GM12878 (cell line): ENCODE measurements around the gene EYA2. TPM values are rescaled to one million over a fixed set of nuclear protein-coding genes. Genes with fewer than 3 reads are reported as not detected.

ENCODE experiments used
- ATAC-seq: fragments of 200-7000 bp; cut with Tn5 transposase; 3 replicates; pipeline ENCODE4 v1.9.1; 2020; ENCODE audit warnings: mild to moderate bottlenecking, moderate library complexity
- BruUV-seq: library from RNA; stranded (reverse); fragments of 400-500 nt; replicated peaks from 2 replicates; lab custom pipeline; 2021; lab: Mats Ljungman, UMichigan
- CTCF ChIA-PET: fragments of 300-600 bp; sonication (Branson Sonifier 250); formaldehyde crosslinking; extraction: SDS; loops from one replicate; lab custom pipeline; 2021; ENCODE audit warnings: inconsistent platforms; lab: Yijun Ruan, JAX
- POLR2A ChIA-PET: fragments of 350-600 bp; formaldehyde crosslinking; extraction: SDS; loops from one replicate; lab custom pipeline; 2021; ENCODE audit warnings: inconsistent platforms; lab: Charles Lee
- RAD21 ChIA-PET: fragments of 300-600 bp; sonication (Branson Sonifier 250); formaldehyde crosslinking; loops from one replicate; lab custom pipeline; 2023; ENCODE audit warnings: antibody characterized with exemption; ENCODE audit not compliant: unreplicated experiment; lab: Charles Lee
- SMC1A ChIA-PET: fragments of 300-600 bp; sonication (Branson Sonifier 250); formaldehyde crosslinking; loops from one replicate; lab custom pipeline; 2023; ENCODE audit not compliant: unreplicated experiment, uncharacterized antibody; lab: Charles Lee
- DNase-seq: peaks from one replicate; pipeline ENCODE4 v3.0.0-alpha.2; 2011; ENCODE audit warnings: low read depth, low spot score
- FAIRE-seq: peaks from 3 replicates; lab custom pipeline; 2011; peaks lifted over from hg19 to GRCh38; lab: Jason Lieb, UNC
- H2AFZ ChIP-seq: 2 replicates; pipeline ENCODE4 v1.6.0; 2011; ENCODE audit warnings: low read depth, low read length, control low read depth; ENCODE audit not compliant: control insufficient read depth
- H3K27ac ChIP-seq: 2 replicates; pipeline ENCODE4 v1.5.1; 2011; ENCODE audit warnings: control low read depth; ENCODE audit not compliant: control insufficient read depth, insufficient read depth
- H3K27me3 ChIP-seq, 2 experiments: replicated peaks in 1 of 2; 2 replicates each; pipeline versions ENCODE4 v1.6.0 to v1.6.1; 2011; ENCODE audit warnings: low read length in 1 of 2; ENCODE audit not compliant: control insufficient read depth in 2 of 2, insufficient read depth in 2 of 2
- H3K36me3 ChIP-seq, 2 experiments: 2 replicates each; pipeline ENCODE4 v1.5.1; 2011; ENCODE audit warnings: low read length in 1 of 2; ENCODE audit not compliant: control insufficient read depth in 2 of 2, insufficient read depth in 2 of 2
- H3K4me1 ChIP-seq: 2 replicates; pipeline ENCODE4 v1.6.1; 2011; ENCODE audit warnings: mild to moderate bottlenecking, low read length, moderate library complexity, mixed read lengths; ENCODE audit not compliant: control insufficient read depth, insufficient read depth
- H3K4me2 ChIP-seq: 2 replicates; pipeline ENCODE4 v1.6.0; 2011; ENCODE audit warnings: control low read depth; ENCODE audit not compliant: control insufficient read depth, insufficient read depth
- H3K4me3 ChIP-seq: fragments of 200-600 bp; sonication (generic); 2 replicates; pipeline ENCODE4 v1.5.1; 2016
- H3K79me2 ChIP-seq: 2 replicates; pipeline ENCODE4 v1.6.0; 2011; ENCODE audit warnings: low read length; ENCODE audit not compliant: control insufficient read depth, insufficient read depth
- H3K9ac ChIP-seq: 2 replicates; pipeline ENCODE4 v1.8.0; 2011; ENCODE audit warnings: low read length, control low read depth, mixed read lengths; ENCODE audit not compliant: control insufficient read depth, insufficient read depth
- H3K9me3 ChIP-seq: replicated peaks from 3 replicates; pipeline ENCODE4 v1.5.1; 2011; ENCODE audit warnings: mild to moderate bottlenecking, low read length; ENCODE audit not compliant: control insufficient read depth, insufficient read depth
- H4K20me1 ChIP-seq: 2 replicates; pipeline ENCODE4 v1.6.0; 2011; ENCODE audit not compliant: control insufficient read depth, insufficient read depth
- BCL11A ChIP-seq: IDR thresholded peaks from 2 replicates; pipeline ENCODE4 v1.6.1; 2011; ENCODE audit warnings: low read depth, low read length
- MEF2A ChIP-seq: IDR thresholded peaks from 2 replicates; pipeline ENCODE4 v1.6.1; 2011; ENCODE audit warnings: low read depth, mild to moderate bottlenecking, low read length, moderate library complexity; ENCODE audit not compliant: insufficient read depth
- MXI1 ChIP-seq: fragments of 150-350 bp; IDR thresholded peaks from 2 replicates; pipeline ENCODE4 v1.6.1; 2011; ENCODE audit warnings: low read depth, mild to moderate bottlenecking, inconsistent platforms, low read length, improper control_type of control experiment
- WGBS: methylation state at CpG from one replicate; pipeline ENCODE4 v1.1.6; 2016; ENCODE audit warnings: low lambda C conversion rate; ENCODE audit not compliant: insufficient replicate concordance, insufficient coverage; ENCODE audit errors: missing lambda C conversion rate; 5-methylcytosine and 5-hydroxymethylcytosine counted together
- in situ Hi-C: fragments of 300-500 bp; cut with MboI; formaldehyde crosslinking; loops from 9 replicates; pipeline ENCODE4 v1.14.3; 2018; ENCODE audit warnings: mixed read lengths
- intact Hi-C: fragments of 100-400 bp; cut with micrococcal nuclease; formaldehyde crosslinking; loops from one replicate; pipeline ENCODE4 v1.14.2; 2022; ENCODE audit not compliant: unreplicated experiment
- polyA plus RNA-seq, 11 experiments: library from polyadenylated mRNA; depleted of rRNA in 4 of 11; unstranded in 6 of 11; stranded (reverse) in 5 of 11; fragments of >200 nt; fragmentation: Nextera tagmentation in 4 of 11; fragmentation: Illumina TruSeq in 1 of 11; extraction: Ambion mirVana in 4 of 11; extraction: Trizol in 1 of 11; gene quantifications; 1 replicate in 1 of 11; 2 replicates in 10 of 11; pipeline versions ENCODE4 v1.2.1 to v1.2.3, GENCODE V29; 2011 to 2016; ENCODE audit warnings: inconsistent platforms in 2 of 11, missing spikeins in 2 of 11, low read depth in 1 of 11
- total RNA-seq, 4 experiments: library from RNA; depleted of rRNA in 3 of 4; stranded (reverse); fragments of >200 nt in 3 of 4; fragmentation: Illumina TruSeq in 1 of 4; extraction: Trizol in 1 of 4; gene quantifications; 2 replicates each; pipeline versions ENCODE4 v1.2.1 to v1.2.3, GENCODE V29; 2013 to 2021
- TF ChIP-seq, protein P1 (sequence below): fragments of 450-650 bp; IDR thresholded peaks from 2 replicates; pipeline ENCODE4 v1.6.1; 2017; ENCODE audit warnings: mild to moderate bottlenecking, low read depth, inconsistent platforms; ENCODE audit not compliant: poor library complexity, severe bottlenecking
- TF ChIP-seq, protein P2 (sequence below): fragments of 450-650 bp; conservative IDR thresholded peaks from 2 replicates; pipeline ENCODE4 v1.6.1; 2017; ENCODE audit warnings: mild to moderate bottlenecking, moderate library complexity
- TF ChIP-seq, protein P3 (sequence below): fragments of 450-650 bp; IDR thresholded peaks from 2 replicates; pipeline ENCODE4 v1.6.1; 2016; ENCODE audit warnings: mild to moderate bottlenecking
- TF ChIP-seq, protein P4 (sequence below): IDR thresholded peaks from 2 replicates; pipeline ENCODE4 v1.6.1; 2011; ENCODE audit warnings: borderline replicate concordance, low read depth, mild to moderate bottlenecking, moderate library complexity, mixed read lengths, low read length; ENCODE audit not compliant: insufficient read depth; ENCODE audit errors: extremely low read length

The EYA2 gene
- total and polyA plus RNA-seq, 10 of the 15 experiments (the other 5 are each of a cell fraction or from before 2014, with no cell fraction given) = 0.20 TPM; not detected in 9

DNA sequence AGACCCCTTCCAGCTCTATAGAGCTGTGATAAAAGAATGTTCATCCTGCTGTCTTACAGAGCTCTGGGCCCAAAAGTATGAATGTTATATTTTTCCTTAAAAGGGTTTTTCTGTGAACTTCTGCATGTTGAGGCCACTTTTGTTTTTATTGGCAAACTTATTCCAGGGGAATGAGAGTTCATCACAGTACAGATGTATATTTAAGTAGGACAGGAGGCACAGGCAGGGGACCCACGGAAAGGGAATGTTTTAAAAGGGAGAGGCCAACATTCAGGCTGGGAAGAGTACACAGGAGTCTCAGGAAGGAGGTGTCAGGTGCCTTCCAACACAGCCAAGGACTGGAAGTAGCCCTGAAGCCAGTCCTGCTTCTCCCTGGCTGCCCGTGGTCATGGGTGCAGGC is 148.4 kb downstream of the EYA2 start:
- FAIRE-seq = no peak
- RAD21 ChIA-PET = no interaction called here

More for the DNA sequence above, 148.4 kb downstream of the EYA2 start:
- Histone ChIP-seq H3K9ac (no peak overlapping the region), H3K79me2 (no peaks in the 10 kb centered on the region), H3K27ac (no peak overlapping the region), H3K4me1 (no peaks in the 10 kb centered on the region), H2AFZ (no peak overlapping the region), H3K9me3 (no peaks in the 10 kb centered on the region), H3K4me3 (no peak overlapping the region), H3K36me3 (no peaks in the 10 kb centered on the region), H3K27me3 (no peaks in the 10 kb centered on the region), H4K20me1 (no peaks in the 10 kb centered on the region), H3K4me2 (no peak overlapping the region)
- ChIA-PET CTCF (no interaction called here), POLR2A (no interaction called here), SMC1A (no interaction called here)
- intact Hi-C loops (loop anchor here (10.0 kb wide), 1 partner anchor 118 kb away; no protein-coding TSS in a partner anchor), in situ Hi-C loops (no loop called here)
- no peak for ATAC-seq
- no TSS peak for BruUV-seq
- DNase-seq = no peak
- WGBS = 44% methylated on average over 2 of the region's 2 CpGs
- TF ChIP-seq MEF2A = no peak
- TF ChIP-seq MXI1 = no peak
- no peak for TF ChIP-seq BCL11A
- TF ChIP-seq, protein P1, sequence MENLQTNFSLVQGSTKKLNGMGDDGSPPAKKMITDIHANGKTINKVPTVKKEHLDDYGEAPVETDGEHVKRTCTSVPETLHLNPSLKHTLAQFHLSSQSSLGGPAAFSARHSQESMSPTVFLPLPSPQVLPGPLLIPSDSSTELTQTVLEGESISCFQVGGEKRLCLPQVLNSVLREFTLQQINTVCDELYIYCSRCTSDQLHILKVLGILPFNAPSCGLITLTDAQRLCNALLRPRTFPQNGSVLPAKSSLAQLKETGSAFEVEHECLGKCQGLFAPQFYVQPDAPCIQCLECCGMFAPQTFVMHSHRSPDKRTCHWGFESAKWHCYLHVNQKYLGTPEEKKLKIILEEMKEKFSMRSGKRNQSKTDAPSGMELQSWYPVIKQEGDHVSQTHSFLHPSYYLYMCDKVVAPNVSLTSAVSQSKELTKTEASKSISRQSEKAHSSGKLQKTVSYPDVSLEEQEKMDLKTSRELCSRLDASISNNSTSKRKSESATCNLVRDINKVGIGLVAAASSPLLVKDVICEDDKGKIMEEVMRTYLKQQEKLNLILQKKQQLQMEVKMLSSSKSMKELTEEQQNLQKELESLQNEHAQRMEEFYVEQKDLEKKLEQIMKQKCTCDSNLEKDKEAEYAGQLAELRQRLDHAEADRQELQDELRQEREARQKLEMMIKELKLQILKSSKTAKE = no peak
- TF ChIP-seq, protein P2, sequence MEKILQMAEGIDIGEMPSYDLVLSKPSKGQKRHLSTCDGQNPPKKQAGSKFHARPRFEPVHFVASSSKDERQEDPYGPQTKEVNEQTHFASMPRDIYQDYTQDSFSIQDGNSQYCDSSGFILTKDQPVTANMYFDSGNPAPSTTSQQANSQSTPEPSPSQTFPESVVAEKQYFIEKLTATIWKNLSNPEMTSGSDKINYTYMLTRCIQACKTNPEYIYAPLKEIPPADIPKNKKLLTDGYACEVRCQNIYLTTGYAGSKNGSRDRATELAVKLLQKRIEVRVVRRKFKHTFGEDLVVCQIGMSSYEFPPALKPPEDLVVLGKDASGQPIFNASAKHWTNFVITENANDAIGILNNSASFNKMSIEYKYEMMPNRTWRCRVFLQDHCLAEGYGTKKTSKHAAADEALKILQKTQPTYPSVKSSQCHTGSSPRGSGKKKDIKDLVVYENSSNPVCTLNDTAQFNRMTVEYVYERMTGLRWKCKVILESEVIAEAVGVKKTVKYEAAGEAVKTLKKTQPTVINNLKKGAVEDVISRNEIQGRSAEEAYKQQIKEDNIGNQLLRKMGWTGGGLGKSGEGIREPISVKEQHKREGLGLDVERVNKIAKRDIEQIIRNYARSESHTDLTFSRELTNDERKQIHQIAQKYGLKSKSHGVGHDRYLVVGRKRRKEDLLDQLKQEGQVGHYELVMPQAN = no peak
- TF ChIP-seq, protein P3, sequence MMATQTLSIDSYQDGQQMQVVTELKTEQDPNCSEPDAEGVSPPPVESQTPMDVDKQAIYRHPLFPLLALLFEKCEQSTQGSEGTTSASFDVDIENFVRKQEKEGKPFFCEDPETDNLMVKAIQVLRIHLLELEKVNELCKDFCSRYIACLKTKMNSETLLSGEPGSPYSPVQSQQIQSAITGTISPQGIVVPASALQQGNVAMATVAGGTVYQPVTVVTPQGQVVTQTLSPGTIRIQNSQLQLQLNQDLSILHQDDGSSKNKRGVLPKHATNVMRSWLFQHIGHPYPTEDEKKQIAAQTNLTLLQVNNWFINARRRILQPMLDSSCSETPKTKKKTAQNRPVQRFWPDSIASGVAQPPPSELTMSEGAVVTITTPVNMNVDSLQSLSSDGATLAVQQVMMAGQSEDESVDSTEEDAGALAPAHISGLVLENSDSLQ = no peak
- TF ChIP-seq, protein P4, sequence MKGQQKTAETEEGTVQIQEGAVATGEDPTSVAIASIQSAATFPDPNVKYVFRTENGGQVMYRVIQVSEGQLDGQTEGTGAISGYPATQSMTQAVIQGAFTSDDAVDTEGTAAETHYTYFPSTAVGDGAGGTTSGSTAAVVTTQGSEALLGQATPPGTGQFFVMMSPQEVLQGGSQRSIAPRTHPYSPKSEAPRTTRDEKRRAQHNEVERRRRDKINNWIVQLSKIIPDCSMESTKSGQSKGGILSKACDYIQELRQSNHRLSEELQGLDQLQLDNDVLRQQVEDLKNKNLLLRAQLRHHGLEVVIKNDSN = no peak
